SK-N-SH (cell line): ENCODE measurements around the gene TOMM70. TPM values are rescaled to one million over a fixed set of nuclear protein-coding genes. Genes with fewer than 3 reads are reported as not detected.

Source experiments
- CTCF ChIA-PET: fragments of 300-600, 350-600 bp; formaldehyde crosslinking; extraction: SDS; loops from one replicate; lab custom pipeline; 2021; lab: Yijun Ruan, JAX
- POLR2A ChIA-PET: fragments of 350-600 bp; sonication (Branson Sonifier 250); formaldehyde crosslinking; extraction: SDS; loops from one replicate; lab custom pipeline; 2020; ENCODE audit warnings: antibody characterized with exemption, inconsistent platforms; lab: Yijun Ruan, JAX
- DNase-seq: peaks from one replicate; pipeline ENCODE4 v3.0.0; 2012
- H2AFZ ChIP-seq: fragments of 200-600 bp; sonication (generic); 2 replicates; pipeline ENCODE4 v1.8.1; 2016; ENCODE audit warnings: antibody characterized with exemption, mild to moderate bottlenecking, low read depth
- H3F3A ChIP-seq: fragments of 200-600 bp; sonication (generic); replicated peaks from 2 replicates; pipeline ENCODE3; 2016; ENCODE audit warnings: antibody characterized with exemption, mild to moderate bottlenecking; ENCODE audit not compliant: insufficient read depth
- H3K27ac ChIP-seq, 2 experiments: fragments of 200-500 bp in 1 of 2; fragments of 200-600 bp in 1 of 2; sonication (Bioruptor generic) in 1 of 2; sonication (generic), shearing (Covaris generic) in 1 of 2; 2 replicates each; pipeline versions ENCODE4 v1.5.1 to v1.6.1; 2014 to 2016; ENCODE audit warnings: low read depth in 2 of 2, inconsistent platforms in 1 of 2, low read length in 1 of 2, mild to moderate bottlenecking in 1 of 2, mixed read lengths in 1 of 2
- H3K27me3 ChIP-seq: fragments of 200-600 bp; sonication (generic), shearing (Covaris generic); 2 replicates; pipeline ENCODE4 v1.6.1; 2016; ENCODE audit warnings: mixed run types; ENCODE audit not compliant: insufficient read depth
- H3K36me3 ChIP-seq, 2 experiments: fragments of 200-500 bp in 1 of 2; fragments of 200-600 bp in 1 of 2; sonication (Bioruptor generic) in 1 of 2; sonication (generic) in 1 of 2; replicated peaks in 1 of 2; 2 replicates each; pipeline versions ENCODE3 to v1.5.1; 2014 to 2016; ENCODE audit warnings: low read length in 1 of 2, mild to moderate bottlenecking in 1 of 2; ENCODE audit not compliant: insufficient read depth in 2 of 2, control insufficient read depth in 1 of 2
- H3K4me1 ChIP-seq, 2 experiments: fragments of 200-500 bp in 1 of 2; fragments of 200-600 bp in 1 of 2; sonication (Bioruptor generic) in 1 of 2; sonication (generic), shearing (Covaris generic) in 1 of 2; 2 replicates each; pipeline versions ENCODE4 v1.5.1 to v1.6.1; 2014 to 2016; ENCODE audit warnings: low read depth in 1 of 2, low read length in 1 of 2, mixed run types in 1 of 2; ENCODE audit not compliant: insufficient read depth in 2 of 2, control insufficient read depth in 1 of 2
- H3K4me2 ChIP-seq: fragments of 200-600 bp; sonication (generic), shearing (Covaris generic); 2 replicates; pipeline ENCODE4 v1.6.1; 2017; ENCODE audit warnings: mixed run types
- H3K4me3 ChIP-seq, 2 experiments: fragments of 200-500 bp in 1 of 2; fragments of 200-600 bp in 1 of 2; sonication (Bioruptor generic) in 1 of 2; sonication (generic), shearing (Covaris generic) in 1 of 2; 2 replicates each; pipeline versions ENCODE4 v1.5.1 to v1.8.1; 2014 to 2016; ENCODE audit warnings: low read depth in 2 of 2, inconsistent platforms in 1 of 2, low read length in 1 of 2, mild to moderate bottlenecking in 1 of 2, mixed read lengths in 1 of 2, moderate library complexity in 1 of 2
- H3K79me2 ChIP-seq: fragments of 200-600 bp; sonication (generic); 2 replicates; pipeline ENCODE4 v1.8.1; 2017; ENCODE audit warnings: mild to moderate bottlenecking; ENCODE audit not compliant: insufficient read depth
- H3K9ac ChIP-seq: fragments of 200-600 bp; sonication (generic); 2 replicates; pipeline ENCODE4 v1.6.1; 2017; ENCODE audit warnings: mixed run types
- H3K9me2 ChIP-seq: fragments of 200-600 bp; sonication (generic); 2 replicates; pipeline ENCODE4 v1.6.1; 2017; ENCODE audit warnings: mixed run types
- H3K9me3 ChIP-seq: fragments of 200-600 bp; sonication (generic); 2 replicates; pipeline ENCODE4 v1.6.1; 2017; ENCODE audit warnings: mixed run types, mild to moderate bottlenecking, moderate library complexity
- H4K20me1 ChIP-seq: fragments of 200-600 bp; sonication (generic); 2 replicates; pipeline ENCODE4 v1.6.1; 2017; ENCODE audit warnings: mild to moderate bottlenecking, mixed run types; ENCODE audit not compliant: insufficient read depth
- CHD2 ChIP-seq: fragments of 150-350 bp; IDR thresholded peaks from 2 replicates; pipeline ENCODE4 v1.6.1; 2018; ENCODE audit warnings: low read length; ENCODE audit not compliant: partially characterized antibody
- ELF1 ChIP-seq: IDR thresholded peaks from 2 replicates; pipeline ENCODE4 v1.4.0; 2012
- EZH2phosphoT487 ChIP-seq: fragments of 200-600 bp; sonication (generic); IDR thresholded peaks from 2 replicates; pipeline ENCODE4 v1.6.1; 2017; ENCODE audit warnings: low read depth, mixed run types, mild to moderate bottlenecking, antibody characterized with exemption, moderate library complexity, borderline replicate concordance
- FOXM1 ChIP-seq: IDR thresholded peaks from 2 replicates; pipeline ENCODE4 v1.4.0; 2012; ENCODE audit warnings: low read depth, mild to moderate bottlenecking
- GABPA ChIP-seq: IDR thresholded peaks from 2 replicates; pipeline ENCODE4 v1.4.0; 2012; ENCODE audit warnings: low read depth, mild to moderate bottlenecking
- IRF3 ChIP-seq: fragments of 150-350 bp; IDR thresholded peaks from 2 replicates; pipeline ENCODE4 v1.6.1; 2016; ENCODE audit warnings: mild to moderate bottlenecking, low read depth, low read length
- NFIC ChIP-seq: IDR thresholded peaks from 2 replicates; pipeline ENCODE4 v1.4.0; 2012; ENCODE audit warnings: borderline replicate concordance
- NRF1 ChIP-seq: IDR thresholded peaks from 2 replicates; pipeline ENCODE4 v1.6.1; 2012; ENCODE audit warnings: low read depth, mild to moderate bottlenecking, low read length
- PBX3 ChIP-seq: IDR thresholded peaks from 2 replicates; pipeline ENCODE4; 2012
- RAD21 ChIP-seq: IDR thresholded peaks from 2 replicates; pipeline ENCODE4 v1.6.1; 2012; ENCODE audit warnings: mild to moderate bottlenecking, low read length
- RXRA ChIP-seq: IDR thresholded peaks from 2 replicates; pipeline ENCODE4 v1.4.0; 2012; ENCODE audit warnings: low read depth, mild to moderate bottlenecking, borderline replicate concordance
- SIN3A ChIP-seq: IDR thresholded peaks from 2 replicates; pipeline ENCODE4 v1.6.1; 2012; ENCODE audit warnings: low read depth, mild to moderate bottlenecking, low read length, moderate library complexity, borderline replicate concordance
- SMC3 ChIP-seq: IDR thresholded peaks from 2 replicates; pipeline ENCODE4 v1.6.1; 2012; ENCODE audit warnings: low read depth, low read length, improper control_type of control experiment
- TAF1 ChIP-seq: IDR thresholded peaks from 2 replicates; pipeline ENCODE4 v1.6.1; 2012; ENCODE audit warnings: low read depth, mild to moderate bottlenecking, low read length, moderate library complexity, borderline replicate concordance
- TCF12 ChIP-seq: IDR thresholded peaks from 2 replicates; pipeline ENCODE4 v1.4.0; 2012
- TEAD4 ChIP-seq: IDR thresholded peaks from 2 replicates; pipeline ENCODE4 v1.4.0; 2012; ENCODE audit warnings: mild to moderate bottlenecking, borderline replicate concordance; ENCODE audit not compliant: insufficient read depth
- ZBTB33 ChIP-seq: IDR thresholded peaks from 2 replicates; pipeline ENCODE4 v1.4.0; 2012; ENCODE audit warnings: low read depth, borderline replicate concordance
- WGBS: methylation state at CpG from one replicate; pipeline ENCODE4 v1.1.6; 2017; ENCODE audit warnings: low lambda C conversion rate; 5-methylcytosine and 5-hydroxymethylcytosine counted together
- polyA plus RNA-seq, 3 experiments: library from polyadenylated mRNA; depleted of rRNA; stranded (reverse); fragments of >200 nt; gene quantifications; 2 replicates each; pipeline ENCODE4 v1.2.3, GENCODE V29; 2012

The TOMM70 gene
- polyA plus RNA-seq, 1 of the 3 experiments (the other 2 are of a cell fraction), result 17.4 TPM

DNA sequence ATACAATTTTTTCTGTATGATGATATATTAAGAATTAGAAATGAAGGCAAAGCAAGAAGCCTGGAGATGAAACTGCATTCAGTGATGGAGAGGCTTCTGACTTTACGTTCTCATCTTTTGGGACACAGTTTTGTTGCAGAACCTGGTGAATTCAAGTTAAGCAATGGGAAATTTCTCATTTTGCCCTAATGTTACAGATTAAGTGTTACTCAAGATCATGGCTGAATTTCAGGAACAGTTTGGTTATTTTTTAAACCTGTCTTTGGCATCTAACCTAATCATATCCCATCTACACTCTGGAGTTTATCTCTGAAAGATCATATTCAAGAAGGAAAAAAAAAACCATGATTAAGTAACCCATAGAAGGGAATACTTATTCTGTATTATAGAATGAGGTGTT lies 60.4 kb downstream of the TOMM70 start:
- no peak overlapping the region for H2AFZ ChIP-seq
- POLR2A ChIA-PET, result no interaction called here

More for the DNA sequence above, 60.4 kb downstream of the TOMM70 start:
- Histone ChIP-seq H4K20me1 (no peaks in the 10 kb centered on the region), H3K4me3 (no peak overlapping the region), H3K4me1 (peaks cover 0 to 4% of the 10 kb centered on the region in 2 experiments; a peak in 1 of 4 replicates), H3K4me2 (no peak overlapping the region), H3K9me3 (peaks cover 9% of the 10 kb centered on the region; the same call in 1 of the 2 replicates), H3K27ac (no peak overlapping the region), H3K79me2 (peaks cover 14% of the 10 kb centered on the region; the same call in 1 of the 2 replicates), H3K36me3 (peaks cover 52 to 71% of the 10 kb centered on the region in 2 experiments), H3F3A (peaks cover 13% of the 10 kb centered on the region), H3K9ac (no peak overlapping the region), H3K9me2 (no peaks in the 10 kb centered on the region), H3K27me3 (no peaks in the 10 kb centered on the region)
- TF ChIP-seq ELF1 (no peak), IRF3 (no peak), TCF12 (no peak), SMC3 (no peak), TAF1 (no peak), NRF1 (no peak), GABPA (no peak), ZBTB33 (no peak), CHD2 (no peak), TEAD4 (no peak), FOXM1 (no peak), RXRA (no peak), SIN3A (no peak), EZH2phosphoT487 (no peak), RAD21 (no peak), NFIC (no peak), PBX3 (no peak)
- DNase-seq, result no peak
- WGBS, result 100% methylated on average over 1 of the region's 1 CpG
- CTCF ChIA-PET, result interaction anchor here (1.7 kb wide), 1 partner anchor 24 kb away, joined by 4 read pairs; no protein-coding TSS in a partner anchor
